ENCODE measurements around the gene PTPRN2. TPM values are rescaled to one million over a fixed set of nuclear protein-coding genes. Genes with fewer than 3 reads are reported as not detected.
A peak's percentile ranks its signal among the peaks of the same experiment; 100 is the strongest.

The PTPRN2 gene
- total RNA-seq, 1 experiment from 2014 or later = not detected

DNA sequence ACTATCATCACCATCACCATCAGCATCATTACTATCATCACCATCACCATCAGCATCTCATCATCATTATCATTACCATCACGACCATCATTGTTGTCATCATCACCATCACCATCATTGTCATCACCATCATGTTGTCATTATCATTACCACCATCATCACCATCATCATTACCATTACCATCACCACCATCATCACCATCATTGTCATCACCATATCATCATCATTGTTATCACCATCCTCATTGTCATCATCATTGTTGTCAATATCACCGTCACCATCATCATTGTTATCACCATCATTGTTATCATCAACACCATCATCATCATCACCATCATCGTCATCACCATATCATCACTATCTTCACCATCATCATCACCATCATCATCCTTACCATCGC lies 124.3 kb downstream of the PTPRN2 start:
- TF ChIP-seq EZH2 (IDR thresholded peaks at IDR 0.05; ENCODE audit: low read depth) = no peak
- TF ChIP-seq, protein P1, sequence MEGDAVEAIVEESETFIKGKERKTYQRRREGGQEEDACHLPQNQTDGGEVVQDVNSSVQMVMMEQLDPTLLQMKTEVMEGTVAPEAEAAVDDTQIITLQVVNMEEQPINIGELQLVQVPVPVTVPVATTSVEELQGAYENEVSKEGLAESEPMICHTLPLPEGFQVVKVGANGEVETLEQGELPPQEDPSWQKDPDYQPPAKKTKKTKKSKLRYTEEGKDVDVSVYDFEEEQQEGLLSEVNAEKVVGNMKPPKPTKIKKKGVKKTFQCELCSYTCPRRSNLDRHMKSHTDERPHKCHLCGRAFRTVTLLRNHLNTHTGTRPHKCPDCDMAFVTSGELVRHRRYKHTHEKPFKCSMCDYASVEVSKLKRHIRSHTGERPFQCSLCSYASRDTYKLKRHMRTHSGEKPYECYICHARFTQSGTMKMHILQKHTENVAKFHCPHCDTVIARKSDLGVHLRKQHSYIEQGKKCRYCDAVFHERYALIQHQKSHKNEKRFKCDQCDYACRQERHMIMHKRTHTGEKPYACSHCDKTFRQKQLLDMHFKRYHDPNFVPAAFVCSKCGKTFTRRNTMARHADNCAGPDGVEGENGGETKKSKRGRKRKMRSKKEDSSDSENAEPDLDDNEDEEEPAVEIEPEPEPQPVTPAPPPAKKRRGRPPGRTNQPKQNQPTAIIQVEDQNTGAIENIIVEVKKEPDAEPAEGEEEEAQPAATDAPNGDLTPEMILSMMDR (conservative IDR thresholded peaks at IDR 0.05) = no peak
- Histone ChIP-seq H3K27ac (no peak overlapping the region), H2AFZ (no peak overlapping the region), H3K9me3 (ENCODE audit: insufficient read depth, low read depth) (0 out of 2 replicates have a peak, but pooled peaks cover 6% of the 10 kb centered on the region), H3K9me2 (ENCODE audit: insufficient read depth) (no peaks in the 10 kb centered on the region; the same call in 1 of the 2 replicates), H3K4me3 (no peak overlapping the region), H3K36me3 (ENCODE audit: low read depth) (no peaks in the 10 kb centered on the region), H3K4me1 (replicated peaks; ENCODE audit: insufficient read depth) (no peaks in the 10 kb centered on the region), H3F3A (ENCODE audit: insufficient read depth, low read depth) (no peaks in the 10 kb centered on the region), H3K79me2 (ENCODE audit: low read depth) (no peaks in the 10 kb centered on the region), H3K4me2 (no peak overlapping the region), H4K20me1 (ENCODE audit: insufficient read depth) (no peaks in the 10 kb centered on the region), H3K27me3 (ENCODE audit: insufficient read depth, low read depth) (peaks cover 86% of the 10 kb centered on the region)
- intact Hi-C loops (cut with micrococcal nuclease; ENCODE audit: unreplicated experiment) = no loop called here
- POLR2A ChIA-PET (ENCODE audit: unreplicated experiment) = no interaction called here
- DNase-seq = no peak
- BruUV-seq (replicated peaks) = no TSS peak
- CTCF ChIA-PET = no interaction called here

DNA sequence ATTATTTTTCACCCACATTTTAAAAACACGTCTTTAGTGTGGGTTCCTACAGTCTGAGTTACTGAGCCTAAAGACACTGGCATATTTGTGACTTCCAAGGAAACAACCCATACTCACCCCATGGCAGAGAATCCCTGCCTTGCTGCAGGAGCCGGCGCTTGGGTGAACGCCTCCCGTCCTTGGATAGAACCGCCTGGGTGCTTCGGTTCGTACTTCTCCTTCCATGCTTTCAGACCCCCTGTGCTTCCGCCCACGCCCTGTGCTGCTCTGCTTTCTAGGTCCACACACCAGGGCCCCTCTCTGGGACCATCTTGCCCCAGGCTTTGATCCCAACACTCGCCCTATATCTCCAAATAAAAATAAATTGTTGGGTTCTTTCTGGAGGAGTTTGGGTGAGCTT lies 125.8 kb downstream of the PTPRN2 start:
- Histone ChIP-seq H3K9me3 (ENCODE audit: insufficient read depth, low read depth) (0 out of 2 replicates have a peak, but pooled peaks cover 6% of the 10 kb centered on the region), H3K4me2 (no peak overlapping the region), H3K4me3 (no peak overlapping the region), H3K9me2 (ENCODE audit: insufficient read depth) (no peaks in the 10 kb centered on the region; the same call in 1 of the 2 replicates), H3K27me3 (ENCODE audit: insufficient read depth, low read depth) (peaks cover 84% of the 10 kb centered on the region), H3K4me1 (replicated peaks; ENCODE audit: insufficient read depth) (no peaks in the 10 kb centered on the region), H3F3A (ENCODE audit: insufficient read depth, low read depth) (no peaks in the 10 kb centered on the region), H3K27ac (no peak overlapping the region), H3K79me2 (ENCODE audit: low read depth) (no peaks in the 10 kb centered on the region), H3K36me3 (ENCODE audit: low read depth) (no peaks in the 10 kb centered on the region), H2AFZ (no peak overlapping the region), H4K20me1 (ENCODE audit: insufficient read depth) (no peaks in the 10 kb centered on the region)
- no TSS peak for BruUV-seq (replicated peaks)
- intact Hi-C loops (cut with micrococcal nuclease; ENCODE audit: unreplicated experiment) = no loop called here
- ChIA-PET POLR2A (ENCODE audit: unreplicated experiment) (no interaction called here), CTCF (no interaction called here)
- no peak for TF ChIP-seq EZH2 (IDR thresholded peaks at IDR 0.05; ENCODE audit: low read depth)
- TF ChIP-seq, protein P1 (conservative IDR thresholded peaks at IDR 0.05) = no peak
- DNase-seq = no peak

DNA sequence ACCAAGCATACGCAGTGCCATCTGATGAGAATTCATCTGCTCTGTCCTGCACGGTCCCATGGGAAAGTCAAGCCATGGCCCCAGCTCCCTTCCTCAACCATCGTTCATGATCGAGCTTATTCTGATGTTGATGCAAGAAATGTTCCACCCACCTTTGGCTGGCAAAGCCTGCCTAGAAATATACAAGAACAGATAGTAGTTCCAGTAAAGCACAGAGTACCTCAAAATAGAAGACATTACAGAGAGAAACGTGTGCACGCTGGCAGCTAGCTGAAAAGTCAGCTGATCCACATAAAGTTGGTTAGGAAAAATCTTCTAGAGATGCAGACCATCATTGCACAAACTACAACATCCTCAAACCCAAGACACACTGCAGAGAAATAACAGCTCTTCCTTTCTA lies 127.0 kb downstream of the PTPRN2 start:
- no peak overlapping the region for H3K4me2 ChIP-seq
- TF ChIP-seq EZH2 (IDR thresholded peaks at IDR 0.05; ENCODE audit: low read depth) = no peak
- TF ChIP-seq, protein P1 (conservative IDR thresholded peaks at IDR 0.05) = no peak
- peak in 1 of 2 experiments; percentile 5 for DNase-seq
- peaks cover 76% of the 10 kb centered on the region for H3K27me3 ChIP-seq (ENCODE audit: insufficient read depth, low read depth)
- no peak overlapping the region for H3K27ac ChIP-seq
- no peaks in the 10 kb centered on the region; the same call in 1 of the 2 replicates for H3K9me2 ChIP-seq (ENCODE audit: insufficient read depth)
- H3K36me3 ChIP-seq (ENCODE audit: low read depth) = no peaks in the 10 kb centered on the region
- intact Hi-C loops (cut with micrococcal nuclease; ENCODE audit: unreplicated experiment) = no loop called here
- no peak overlapping the region for H2AFZ ChIP-seq
- ChIA-PET CTCF (no interaction called here), POLR2A (ENCODE audit: unreplicated experiment) (no interaction called here)
- BruUV-seq (replicated peaks) = no TSS peak
- H3K4me1 ChIP-seq (replicated peaks; ENCODE audit: insufficient read depth) = no peaks in the 10 kb centered on the region
- H4K20me1 ChIP-seq (ENCODE audit: insufficient read depth) = no peaks in the 10 kb centered on the region
- H3K9me3 ChIP-seq (ENCODE audit: insufficient read depth, low read depth) = 0 out of 2 replicates have a peak, but pooled peaks cover 5% of the 10 kb centered on the region
- no peaks in the 10 kb centered on the region for H3F3A ChIP-seq (ENCODE audit: insufficient read depth, low read depth)
- no peaks in the 10 kb centered on the region for H3K79me2 ChIP-seq (ENCODE audit: low read depth)
- no peak overlapping the region for H3K4me3 ChIP-seq

Data from PC-9 (cell line).